H1 (cell line): Measurements from ENCODE around the gene IFNA1. TPM values are rescaled to one million over a fixed set of nuclear protein-coding genes. Genes with fewer than 3 reads are reported as not detected.
A peak's percentile ranks its signal among the peaks of the same experiment; 100 is the strongest.

Experiments used
- BCL11A ChIP-seq, 2 experiments: IDR thresholded peaks; one replicate each; pipeline ENCODE4 v1.6.1; 2011; ENCODE audit warnings: low read depth in 2 of 2, low read length in 2 of 2, mild to moderate bottlenecking in 2 of 2
- CREB1 ChIP-seq: IDR thresholded peaks from 2 replicates; pipeline ENCODE4 v1.6.1; 2012; ENCODE audit warnings: inconsistent platforms
- HDAC2 ChIP-seq, 2 experiments: fragments of 300-600 bp in 1 of 2; sonication (generic) in 1 of 2; IDR thresholded peaks; 2 replicates each; pipeline ENCODE4 v1.6.1; 2011 to 2012; ENCODE audit warnings: low read depth in 2 of 2, low read length in 2 of 2, mild to moderate bottlenecking in 2 of 2, moderate library complexity in 2 of 2, borderline replicate concordance in 1 of 2, inconsistent platforms in 1 of 2
- KDM4A ChIP-seq: IDR thresholded peaks from one replicate; pipeline ENCODE4 v1.7.1; 2012; ENCODE audit warnings: low read depth, mild to moderate bottlenecking, moderate library complexity, low read length, inconsistent platforms; ENCODE audit not compliant: severe bottlenecking
- MAX ChIP-seq: IDR thresholded peaks from 2 replicates; pipeline ENCODE4 v1.6.1; 2012; ENCODE audit warnings: inconsistent platforms
- SIX5 ChIP-seq: IDR thresholded peaks from 2 replicates; pipeline ENCODE4 v1.6.1; 2011; ENCODE audit warnings: mild to moderate bottlenecking, low read depth, low read length
- USF2 ChIP-seq: IDR thresholded peaks from 2 replicates; pipeline ENCODE4 v1.6.1; 2011; ENCODE audit warnings: low read length, improper control_type of control experiment
- polyA plus RNA-seq, 7 experiments: library from polyadenylated mRNA; depleted of rRNA in 3 of 7; stranded (reverse) in 5 of 7; unstranded in 2 of 7; fragments of >200 nt in 5 of 7; fragments of 200-250 nt in 2 of 7; gene quantifications; 1 replicate in 5 of 7; 2 replicates in 1 of 7; 4 replicates in 1 of 7; pipeline versions ENCODE4 v1.2.1 to v1.2.3, GENCODE V29; 2011 to 2013; ENCODE audit warnings: missing spikeins in 2 of 7, mixed read lengths in 2 of 7
- total RNA-seq: library from RNA; stranded (reverse); fragmentation: NEBNext Ultra II Directional; extraction: Animal tissue kit (Norgen Biotek cat#: 25700); gene quantifications from 2 replicates; pipeline ENCODE4 v1.2.1, GENCODE V29; 2021

The IFNA1 gene
- total and polyA plus RNA-seq, 2 of the 8 experiments (the other 6 are each of a cell fraction or from before 2014, with no cell fraction given): not detected

DNA sequence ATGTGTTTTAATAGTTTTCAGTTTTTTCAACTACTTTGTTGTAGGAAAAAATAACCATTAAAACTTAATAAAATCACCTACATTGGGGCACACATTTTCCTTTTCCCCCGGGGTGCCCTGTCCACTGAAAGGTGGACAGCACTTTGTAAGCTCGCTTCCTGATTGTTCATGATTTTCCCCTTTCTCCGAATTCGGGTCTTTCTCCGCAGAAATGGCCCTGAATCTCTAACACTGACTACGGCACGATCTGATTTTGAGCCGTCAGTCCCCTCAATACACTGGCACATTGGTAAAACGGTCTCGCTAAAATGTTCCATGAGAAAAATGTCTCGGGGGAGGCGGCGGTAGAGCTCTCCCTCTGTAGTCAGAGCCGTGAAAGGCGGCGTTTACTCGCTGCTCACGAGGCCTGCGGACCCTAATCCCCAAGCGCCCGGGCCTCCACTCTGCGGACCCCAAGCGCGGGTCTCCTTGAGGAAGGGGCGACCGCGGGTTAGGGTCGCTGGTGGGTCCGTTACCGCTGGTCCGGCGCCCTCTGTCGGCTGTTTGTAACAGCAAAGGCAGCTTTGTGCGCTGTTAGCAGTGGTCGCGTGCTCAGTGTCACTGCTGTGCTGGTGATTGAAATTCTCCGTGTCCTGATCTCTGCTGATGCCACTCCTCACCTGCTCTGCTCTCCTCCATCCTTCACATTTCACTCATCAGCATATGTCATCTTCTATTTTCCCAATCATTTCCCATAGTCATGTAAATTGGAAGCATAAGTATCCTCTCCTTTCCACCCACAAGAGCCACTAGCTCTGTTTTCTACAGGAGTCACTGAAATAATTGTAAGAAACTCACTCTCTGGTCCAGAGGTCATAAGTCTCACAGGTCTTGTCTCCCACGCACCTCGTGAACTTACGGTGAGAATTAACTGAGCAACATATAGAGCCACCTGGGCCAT, 44.2 kb upstream of the IFNA1 start (continued):
- TF ChIP-seq MAX: peak; percentile 38; the same call in 1 of the 2 replicates
- TF ChIP-seq HDAC2 (IDR thresholded peaks at IDR 0.05; ENCODE audit: borderline replicate concordance in 1 of 2, low read depth in 2 of 2, low read length in 2 of 2): peak; percentile 80 to 87; a peak in 3 of 4 replicates
- peak; percentile 52; the same call in 1 of the 2 replicates for TF ChIP-seq CREB1
- TF ChIP-seq USF2: no peak
- no peak for TF ChIP-seq BCL11A (IDR thresholded peaks at IDR 0.05; ENCODE audit: low read depth in 2 of 2, low read length in 2 of 2)
- no peak for TF ChIP-seq SIX5
- peak; percentile 65 for TF ChIP-seq KDM4A
